ENCODE data around the gene ECM2. TPM values are rescaled to one million over a fixed set of nuclear protein-coding genes. Genes with fewer than 3 reads are reported as not detected.
A peak's percentile ranks its signal among the peaks of the same experiment; 100 is the strongest.

ECM2 gene
- total and polyA plus RNA-seq, 2 of the 13 experiments (the other 11 are each of a cell fraction or from before 2014, with no cell fraction given) = 0.37 TPM; not detected in 1

- no peak for TF ChIP-seq PRDM4 (CRISPR knock-in tag; IDR thresholded peaks at IDR 0.05; ENCODE audit: borderline replicate concordance)
- TF ChIP-seq KDM1A (CRISPR knock-in tag; IDR thresholded peaks at IDR 0.05) = 0 out of 2 replicates have a peak, but pooled peaks have one; percentile 49
- TF ChIP-seq HNRNPUL1 (IDR thresholded peaks at IDR 0.05; ENCODE audit: low read depth, low read length) = no peak
- TF ChIP-seq FUBP1 (CRISPR knock-in tag; IDR thresholded peaks at IDR 0.05; ENCODE audit: borderline replicate concordance) = no peak
Observed at GRCh38 chr9:92522983-92523970, 12.5 kb downstream of the ECM2 start (continued).

- FAIRE-seq (no peak), ATAC-seq (no peak), DNase-seq (ENCODE audit: low spot score) (no peak)
- no TSS peak for BruUV-seq (replicated peaks)
- Histone ChIP-seq H4K20me1 (ENCODE audit: insufficient read depth, low read length) (no peaks in the 10 kb centered on the region), H3K4me1 (ENCODE audit: insufficient read depth, low read length) (peaks cover 14% of the 10 kb centered on the region), H3K79me2 (ENCODE audit: insufficient read depth, low read length) (no peaks in the 10 kb centered on the region), H3K4me3 (replicated peaks in 1 of 3; ENCODE audit: insufficient read depth in 1 of 3, low read depth in 2 of 3, low read length in 3 of 3) (no peak overlapping the region), H3K27ac (ENCODE audit: extremely low read length, insufficient read depth, low read length) (no peak overlapping the region), H3K9ac (ENCODE audit: insufficient read depth, low read depth, low read length) (no peak overlapping the region), H3K4me2 (ENCODE audit: low read depth, low read length) (no peak overlapping the region), H3K36me3 (replicated peaks in 1 of 2; ENCODE audit: control insufficient read depth in 1 of 2, insufficient read depth in 2 of 2, low read length in 2 of 2) (no peaks in the 10 kb centered on the region), H2AFZ (ENCODE audit: low read length) (no peak overlapping the region), H3K9me3 (ENCODE audit: low read length) (no peaks in the 10 kb centered on the region), H3K27me3 (ENCODE audit: control insufficient read depth in 1 of 2, insufficient read depth in 2 of 2, low read length in 2 of 2) (no peaks in the 10 kb centered on the region)
- WGBS (ENCODE audit: low lambda C conversion rate) = 88% methylated on average over 2 of the region's 2 CpGs
- CTCF ChIA-PET (ENCODE audit: low intra/inter-chr PET ratio, low total read pairs) = no interaction called here
- intact Hi-C loops (cut with micrococcal nuclease; ENCODE audit: unreplicated experiment) = no loop called here
- no peak for TF ChIP-seq MXD1 (CRISPR knock-in tag; IDR thresholded peaks at IDR 0.05)
- TF ChIP-seq CEBPB (IDR thresholded peaks at IDR 0.05; ENCODE audit: borderline replicate concordance, low read depth, low read length) = peak; percentile 34; the same call in 1 of the 2 replicates
- in situ Hi-C loops (cut with HindIII; ENCODE audit: extremely low pct_ligation_motif_present, low pct_unique_long_range_greater_than_20kb) = no loop called here
- POLR2A ChIA-PET = no interaction called here
Observed at GRCh38 chr9:92520837-92521236, 15.0 kb downstream of the ECM2 start.

All from HepG2 (cell line).